Sigmoid colon (tissue), 4 donors: ENCODE results near the gene SMURF2.

Source experiments
- EP300 ChIP-seq, 4 donors: sonication (generic); formaldehyde crosslinking; IDR thresholded peaks; one replicate each; pipeline ENCODE4 v1.6.1; 2017; ENCODE audit warnings: antibody characterized with exemption in 4 of 4
- POLR2A ChIP-seq, 2 donors: fragments of 450-650 bp; IDR thresholded peaks; one replicate each; pipeline ENCODE4 v1.6.1; 2016; ENCODE audit warnings: antibody characterized with exemption in 2 of 2, mild to moderate bottlenecking in 2 of 2, moderate library complexity in 2 of 2
- POLR2AphosphoS5 ChIP-seq, 4 donors: sonication (generic); formaldehyde crosslinking; IDR thresholded peaks; one replicate each; pipeline ENCODE4 v1.6.1; 2017; ENCODE audit warnings: antibody characterized with exemption in 4 of 4
- TF ChIP-seq, protein P1 (sequence below), 4 experiments: fragments of 450-650 bp in 3 of 4; fragments of 200-600 bp in 1 of 4; IDR thresholded peaks; one replicate each; pipeline ENCODE4 v1.5.1; 2016 to 2019; ENCODE audit warnings: antibody characterized with exemption in 4 of 4, mild to moderate bottlenecking in 3 of 4, moderate library complexity in 2 of 4

GRCh38 chr17:64676763-64677162 is 14.7 kb upstream of the SMURF2 start:
- TF ChIP-seq, protein P1, sequence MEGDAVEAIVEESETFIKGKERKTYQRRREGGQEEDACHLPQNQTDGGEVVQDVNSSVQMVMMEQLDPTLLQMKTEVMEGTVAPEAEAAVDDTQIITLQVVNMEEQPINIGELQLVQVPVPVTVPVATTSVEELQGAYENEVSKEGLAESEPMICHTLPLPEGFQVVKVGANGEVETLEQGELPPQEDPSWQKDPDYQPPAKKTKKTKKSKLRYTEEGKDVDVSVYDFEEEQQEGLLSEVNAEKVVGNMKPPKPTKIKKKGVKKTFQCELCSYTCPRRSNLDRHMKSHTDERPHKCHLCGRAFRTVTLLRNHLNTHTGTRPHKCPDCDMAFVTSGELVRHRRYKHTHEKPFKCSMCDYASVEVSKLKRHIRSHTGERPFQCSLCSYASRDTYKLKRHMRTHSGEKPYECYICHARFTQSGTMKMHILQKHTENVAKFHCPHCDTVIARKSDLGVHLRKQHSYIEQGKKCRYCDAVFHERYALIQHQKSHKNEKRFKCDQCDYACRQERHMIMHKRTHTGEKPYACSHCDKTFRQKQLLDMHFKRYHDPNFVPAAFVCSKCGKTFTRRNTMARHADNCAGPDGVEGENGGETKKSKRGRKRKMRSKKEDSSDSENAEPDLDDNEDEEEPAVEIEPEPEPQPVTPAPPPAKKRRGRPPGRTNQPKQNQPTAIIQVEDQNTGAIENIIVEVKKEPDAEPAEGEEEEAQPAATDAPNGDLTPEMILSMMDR (IDR thresholded peaks at IDR 0.05) = no peak
- TF ChIP-seq POLR2A (IDR thresholded peaks at IDR 0.05) (no peak), EP300 (IDR thresholded peaks at IDR 0.05) (no peak), POLR2AphosphoS5 (IDR thresholded peaks at IDR 0.05) (no peak)
